ENCODE results near the gene SLC25A1.
"Not testable (repeated sequence)": the region's sequence is repeated elsewhere in the genome, so short reads cannot be mapped to it uniquely, and the experiment has no call there.

SLC25A1 gene

GRCh38 chr22:19179497-19180048 lies 1.0 kb upstream of the SLC25A1 start:
- peak; percentile 95 for FAIRE-seq

DNA sequence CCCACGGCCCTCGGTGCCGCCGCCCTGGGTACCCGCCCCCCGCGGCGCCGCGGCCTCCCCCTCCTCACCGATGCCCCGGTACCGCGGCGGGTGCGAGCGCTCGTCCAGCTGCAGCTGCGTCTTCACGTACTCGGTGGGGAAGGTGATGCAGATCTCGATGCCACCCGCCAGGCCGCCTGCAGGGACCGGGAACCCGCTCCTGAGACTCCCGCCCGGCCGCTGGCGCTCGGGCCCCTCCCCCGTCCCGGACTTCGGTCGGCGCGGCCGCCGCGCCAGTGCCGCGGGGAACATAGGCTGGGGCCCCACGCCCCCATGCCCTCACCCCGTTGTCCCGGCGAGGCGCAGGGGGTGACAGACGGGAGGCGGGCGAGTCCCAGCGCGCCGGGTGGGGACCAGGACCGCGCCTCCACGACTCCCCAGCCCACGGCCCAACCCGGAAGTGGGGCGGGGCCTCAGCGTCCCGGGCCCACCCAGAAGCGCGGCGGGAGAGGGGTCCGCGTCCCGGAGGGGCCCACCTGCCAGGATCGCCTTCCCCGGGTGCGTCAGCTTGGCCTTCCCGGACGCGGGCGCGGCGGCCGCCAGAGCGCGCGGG lies 375 bp downstream of the SLC25A1 start:
- no peak for FAIRE-seq

GRCh38 chr22:19177164-19178064 lies 1.1 kb downstream of the SLC25A1 start:
- FAIRE-seq = no peak

GRCh38 chr22:19176732-19177131 lies 1.8 kb downstream of the SLC25A1 start:
- no peak for FAIRE-seq

DNA sequence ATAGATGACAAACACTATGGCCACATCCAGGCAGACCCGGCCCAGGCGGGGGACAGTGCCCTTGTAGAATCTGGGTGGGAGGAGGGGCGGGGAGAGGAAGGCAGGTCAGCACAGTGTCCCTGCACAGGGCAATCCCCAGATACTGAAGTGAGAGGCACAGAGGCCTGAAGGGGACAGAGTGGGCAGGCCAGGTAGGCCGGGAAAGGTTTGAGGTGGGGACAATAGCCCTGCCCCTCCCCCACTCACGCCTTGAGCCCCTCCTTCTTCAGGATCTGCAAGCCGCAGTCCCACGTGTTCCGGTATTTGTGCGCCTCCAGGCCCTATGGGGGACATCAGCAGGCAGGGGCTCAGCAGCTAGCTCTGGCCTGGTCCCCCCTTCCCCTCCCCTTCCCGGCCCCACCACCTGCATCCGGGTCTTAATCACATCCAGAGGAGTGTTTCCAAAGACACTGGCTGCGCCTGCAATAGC lies 2.3 kb downstream of the SLC25A1 start:
- FAIRE-seq = no peak

- no peak for FAIRE-seq
Measured at GRCh38 chr22:19175602-19176174, 2.8 kb downstream of the SLC25A1 start.

GRCh38 chr22:19175026-19175601 lies 3.4 kb downstream of the SLC25A1 start:
- no peak for FAIRE-seq

DNA sequence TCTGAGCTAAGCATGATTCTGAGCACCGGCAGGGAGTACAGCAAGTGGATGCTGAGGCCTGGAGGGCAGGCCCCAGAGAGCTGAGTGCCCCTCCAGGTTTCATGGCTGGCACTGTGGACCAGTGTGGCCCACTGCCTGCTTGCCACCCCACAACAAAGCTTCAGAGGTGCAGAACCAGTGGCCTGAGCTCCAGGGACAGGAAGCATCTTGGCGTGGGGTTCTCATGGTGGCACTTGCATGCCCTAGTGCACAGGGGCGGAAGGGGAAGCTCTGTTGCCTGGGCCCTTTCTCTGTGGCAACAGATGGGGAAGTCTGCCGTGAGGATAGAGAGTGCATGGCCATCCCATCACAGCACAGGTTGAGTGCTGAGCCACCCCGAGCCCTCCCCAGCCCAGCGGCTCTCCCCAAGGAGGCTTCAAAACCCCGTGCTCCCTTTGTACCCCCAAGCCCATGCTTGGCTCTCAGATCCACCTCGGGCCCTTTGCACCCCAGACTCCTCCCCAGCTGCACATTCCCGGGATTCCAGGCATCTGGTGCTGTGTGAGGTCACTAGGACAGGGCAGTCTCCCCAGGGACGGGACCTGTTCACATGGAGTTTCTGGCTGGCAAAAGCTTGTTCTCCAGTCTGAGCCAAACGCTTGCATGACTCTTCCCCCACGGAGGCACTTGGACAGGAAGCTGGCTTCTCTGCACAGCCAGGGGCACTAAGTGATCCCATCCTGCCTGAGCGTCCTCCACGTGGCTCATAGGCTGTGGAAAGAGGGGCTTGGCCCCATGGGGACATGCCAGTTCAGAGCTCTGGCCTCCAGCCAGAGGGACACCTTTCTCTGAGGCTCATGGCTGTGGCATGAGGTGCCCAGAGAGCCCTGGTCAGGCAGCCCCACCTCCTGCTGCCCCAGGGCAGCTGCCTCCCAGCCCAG lies 4.2 kb downstream of the SLC25A1 start:
- no peak for FAIRE-seq

GRCh38 chr22:19173047-19174035 lies 5.2 kb downstream of the SLC25A1 start:
- FAIRE-seq = no peak

DNA sequence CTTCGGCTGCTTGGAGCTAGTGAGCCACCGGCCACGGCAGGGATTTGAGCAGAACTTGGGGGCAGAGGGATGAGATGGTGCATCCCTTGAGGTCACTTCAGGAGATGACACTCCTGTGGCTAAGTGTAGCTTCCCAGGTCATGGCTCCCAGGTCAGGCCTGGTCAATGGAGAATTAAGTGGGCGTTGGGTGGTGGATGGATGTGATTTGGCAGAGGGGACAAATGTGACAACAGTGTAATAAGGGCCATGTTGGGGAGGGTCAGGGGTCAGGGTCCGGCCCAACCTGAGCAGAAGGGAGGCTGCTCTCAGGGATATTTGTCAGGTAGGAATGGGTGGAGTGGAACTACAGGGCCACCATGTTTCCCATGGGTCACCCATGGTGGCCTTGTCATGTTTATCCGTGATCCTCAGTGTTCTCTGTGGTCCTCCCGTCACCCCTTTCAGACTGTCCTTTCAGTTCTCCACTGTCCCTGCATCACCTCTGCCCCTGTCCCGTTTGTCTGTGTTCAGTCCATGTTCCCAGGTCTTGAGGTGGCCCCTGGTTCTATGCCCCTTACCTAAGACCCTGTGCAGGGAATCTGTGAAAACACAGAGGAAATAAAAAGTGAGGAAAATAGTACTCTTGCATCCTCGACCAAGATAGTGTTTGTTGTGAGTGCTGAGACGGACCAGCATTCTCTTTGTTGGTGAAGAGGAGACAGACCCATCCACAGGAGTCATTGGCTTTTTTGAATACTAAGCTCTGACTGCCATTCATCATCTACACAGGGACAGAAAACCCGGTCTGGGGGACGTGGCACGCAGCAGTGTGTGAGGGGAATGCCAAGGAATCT lies 6.1 kb downstream of the SLC25A1 start:
- FAIRE-seq = no peak

- FAIRE-seq = no peak
Measured at GRCh38 chr22:19169947-19170318, 8.6 kb downstream of the SLC25A1 start.

- FAIRE-seq = no peak
Measured at GRCh38 chr22:19169002-19169946, 9.3 kb downstream of the SLC25A1 start.

GRCh38 chr22:19168088-19168890 lies 10.2 kb downstream of the SLC25A1 start:
- FAIRE-seq = no peak

GRCh38 chr22:19167106-19167869 lies 11.2 kb downstream of the SLC25A1 start:
- no peak for FAIRE-seq

GRCh38 chr22:19166421-19166820 lies 12.1 kb downstream of the SLC25A1 start:
- no peak for FAIRE-seq

GRCh38 chr22:19164425-19164824 lies 14.1 kb downstream of the SLC25A1 start:
- no peak for FAIRE-seq

GRCh38 chr22:19158649-19159048 lies 19.9 kb downstream of the SLC25A1 start:
- not testable (repeated sequence) for FAIRE-seq

All from G401.6 (cell line).